Left lung (tissue), 10 donors: Measurements from ENCODE around the gene CACYBP. TPM values are rescaled to one million over a fixed set of nuclear protein-coding genes. Genes with fewer than 3 reads are reported as not detected.
A peak's percentile ranks its signal among the peaks of the same experiment; 100 is the strongest.

ENCODE experiments used
- ATAC-seq: fragments of 200-7000 bp; cut with Tn5 transposase; one replicate; pipeline ENCODE4 v1.9.1; 2020; ENCODE audit warnings: moderate library complexity
- DNase-seq, 4 donors: peaks; one replicate each; pipeline ENCODE4 v3.0.0-alpha.2; 2013 to 2020
- H3K27ac ChIP-seq, 2 donors: fragments of 200-600 bp; sonication (generic) in 1 of 2; one replicate each; pipeline versions ENCODE4 v1.5.0 to v1.8.0; 2020 to 2021
- H3K27me3 ChIP-seq, 2 donors: fragments of 200-600 bp; sonication (generic) in 1 of 2; one replicate each; pipeline versions ENCODE4 v1.5.0 to v1.8.0; 2020 to 2021
- H3K36me3 ChIP-seq, 2 donors: fragments of 200-600 bp; sonication (generic) in 1 of 2; one replicate each; pipeline versions ENCODE4 v1.5.0 to v1.8.0; 2020 to 2021
- H3K4me1 ChIP-seq, 2 donors: fragments of 200-600 bp; one replicate each; pipeline ENCODE4 v1.8.0; 2021
- H3K4me3 ChIP-seq, 2 donors: fragments of 200-600 bp; sonication (generic) in 1 of 2; one replicate each; pipeline versions ENCODE4 v1.5.0 to v1.8.0; 2020 to 2021; ENCODE audit warnings: mild to moderate bottlenecking in 1 of 2
- H3K9me3 ChIP-seq, 2 donors: fragments of 200-600 bp; sonication (generic) in 1 of 2; one replicate each; pipeline versions ENCODE4 v1.5.0 to v1.8.0; 2020 to 2021
- intact Hi-C, 2 donors: fragments of 100-400 bp; cut with DNase I; formaldehyde crosslinking; loops; one replicate each; pipeline versions ENCODE4 v1.11.2 to v1.14.2; 2022
- polyA plus RNA-seq, 6 donors: library from polyadenylated mRNA; unstranded; fragments of 120-200 nt; gene quantifications; one replicate each; pipeline ENCODE4 v1.2.1, GENCODE V29; 2013; ENCODE audit not compliant: insufficient read length in 6 of 6
- total RNA-seq, 2 donors: library from RNA; stranded (reverse); fragmentation: NEBNext Ultra II Directional; extraction: Animal tissue kit (Norgen Biotek cat#: 25700); gene quantifications; one replicate each; pipeline ENCODE4 v1.2.1, GENCODE V29; 2021
- TF ChIP-seq, protein P1 (sequence below), 2 donors: fragments of 200-600 bp; sonication (generic) in 1 of 2; IDR thresholded peaks; one replicate each; pipeline versions ENCODE4 v1.5.0 to v1.8.0; 2021; ENCODE audit warnings: antibody characterized with exemption in 2 of 2
- donor health status: DM: no; HTN: yes; CAD: no.
- donor health status: DM: no; HTN: no; CAD: no.

CACYBP gene
- total and polyA plus RNA-seq, 8 donors: 69.4 to 136 (median 124) TPM

DNA sequence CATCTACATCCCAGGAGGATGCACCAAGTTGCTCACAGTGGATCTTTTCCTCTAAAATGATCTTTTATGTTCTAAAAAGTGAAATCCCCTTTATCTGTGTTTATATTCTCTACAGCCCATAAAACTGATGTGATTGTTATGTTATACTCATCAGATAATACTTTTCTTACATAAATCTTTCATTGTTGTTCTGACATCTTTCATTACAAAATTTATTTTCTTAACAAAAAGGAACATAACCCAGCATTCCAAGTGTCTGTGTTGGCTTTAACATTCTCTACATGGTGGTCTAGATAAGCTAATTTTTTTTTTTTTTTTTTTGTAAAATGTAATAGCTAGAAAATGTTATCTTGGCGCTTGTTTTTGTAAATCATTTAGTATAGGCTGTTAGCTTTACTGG, 8.3 kb upstream of the CACYBP start:
- no peaks in the 10 kb centered on the region for H3K9me3 ChIP-seq
- TF ChIP-seq, protein P1, sequence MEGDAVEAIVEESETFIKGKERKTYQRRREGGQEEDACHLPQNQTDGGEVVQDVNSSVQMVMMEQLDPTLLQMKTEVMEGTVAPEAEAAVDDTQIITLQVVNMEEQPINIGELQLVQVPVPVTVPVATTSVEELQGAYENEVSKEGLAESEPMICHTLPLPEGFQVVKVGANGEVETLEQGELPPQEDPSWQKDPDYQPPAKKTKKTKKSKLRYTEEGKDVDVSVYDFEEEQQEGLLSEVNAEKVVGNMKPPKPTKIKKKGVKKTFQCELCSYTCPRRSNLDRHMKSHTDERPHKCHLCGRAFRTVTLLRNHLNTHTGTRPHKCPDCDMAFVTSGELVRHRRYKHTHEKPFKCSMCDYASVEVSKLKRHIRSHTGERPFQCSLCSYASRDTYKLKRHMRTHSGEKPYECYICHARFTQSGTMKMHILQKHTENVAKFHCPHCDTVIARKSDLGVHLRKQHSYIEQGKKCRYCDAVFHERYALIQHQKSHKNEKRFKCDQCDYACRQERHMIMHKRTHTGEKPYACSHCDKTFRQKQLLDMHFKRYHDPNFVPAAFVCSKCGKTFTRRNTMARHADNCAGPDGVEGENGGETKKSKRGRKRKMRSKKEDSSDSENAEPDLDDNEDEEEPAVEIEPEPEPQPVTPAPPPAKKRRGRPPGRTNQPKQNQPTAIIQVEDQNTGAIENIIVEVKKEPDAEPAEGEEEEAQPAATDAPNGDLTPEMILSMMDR (IDR thresholded peaks at IDR 0.05): no peak
- intact Hi-C loops: no loop called here
- H3K36me3 ChIP-seq: no peaks in the 10 kb centered on the region
- no peaks in the 10 kb centered on the region for H3K27me3 ChIP-seq
- no peak for DNase-seq
- no peak overlapping the region for H3K4me3 ChIP-seq
- peaks cover 0 to 12% of the 10 kb centered on the region in 2 donors for H3K4me1 ChIP-seq
- H3K27ac ChIP-seq: no peak overlapping the region
- ATAC-seq: no peak

DNA sequence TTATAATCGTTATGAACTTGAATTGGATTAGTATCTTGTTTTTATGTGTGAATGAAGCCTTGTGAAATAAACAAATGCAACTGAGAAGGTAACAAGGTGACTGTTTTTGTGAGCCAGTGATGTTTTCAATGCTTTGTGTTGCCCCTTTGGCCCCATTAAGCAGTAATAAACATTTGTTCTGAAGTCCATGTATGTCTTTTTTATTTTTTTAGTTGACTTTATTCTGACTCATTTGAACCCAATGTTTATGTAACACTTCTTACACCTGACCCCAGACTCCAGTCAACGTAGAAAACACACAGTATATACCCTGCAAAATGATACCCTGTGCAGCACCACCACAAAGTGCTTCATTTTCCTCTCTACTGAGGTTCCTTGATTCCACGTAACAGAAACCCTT, 4.6 kb upstream of the CACYBP start:
- Histone ChIP-seq H3K4me3 (no peak overlapping the region), H3K27me3 (no peaks in the 10 kb centered on the region), H3K27ac (no peak overlapping the region), H3K9me3 (no peaks in the 10 kb centered on the region), H3K4me1 (peaks cover 5 to 12% of the 10 kb centered on the region in 2 donors), H3K36me3 (no peaks in the 10 kb centered on the region)
- no peak for DNase-seq
- no peak for ATAC-seq
- intact Hi-C loops: no loop called here
- TF ChIP-seq, protein P1 (IDR thresholded peaks at IDR 0.05): no peak

GRCh38 chr1:174995916-174996315, 3.8 kb upstream of the CACYBP start:
- TF ChIP-seq, protein P1 (IDR thresholded peaks at IDR 0.05): no peak
- intact Hi-C loops: no loop called here
- ATAC-seq: no peak
- peak in 1 of 4 donors; percentile 26 for DNase-seq
- Histone ChIP-seq H3K27ac (no peak overlapping the region), H3K4me1 (peaks cover 5 to 14% of the 10 kb centered on the region in 2 donors), H3K36me3 (no peaks in the 10 kb centered on the region), H3K27me3 (no peaks in the 10 kb centered on the region), H3K4me3 (no peak overlapping the region), H3K9me3 (no peaks in the 10 kb centered on the region)

GRCh38 chr1:174996476-174996875, 3.3 kb upstream of the CACYBP start:
- TF ChIP-seq, protein P1 (IDR thresholded peaks at IDR 0.05): no peak
- no peaks in the 10 kb centered on the region for H3K36me3 ChIP-seq
- ATAC-seq: no peak
- intact Hi-C loops: no loop called here
- no peaks in the 10 kb centered on the region for H3K27me3 ChIP-seq
- H3K4me3 ChIP-seq: no peak overlapping the region
- no peaks in the 10 kb centered on the region for H3K9me3 ChIP-seq
- H3K4me1 ChIP-seq: peaks cover 9 to 19% of the 10 kb centered on the region in 2 donors
- H3K27ac ChIP-seq: no peak overlapping the region
- DNase-seq: no peak

- TF ChIP-seq, protein P1 (IDR thresholded peaks at IDR 0.05): no peak
- no peak overlapping the region for H3K27ac ChIP-seq
- H3K27me3 ChIP-seq: no peaks in the 10 kb centered on the region
- no peak for DNase-seq
- peaks cover 12 to 25% of the 10 kb centered on the region in 2 donors for H3K4me1 ChIP-seq
- no peaks in the 10 kb centered on the region for H3K9me3 ChIP-seq
- H3K36me3 ChIP-seq: no peaks in the 10 kb centered on the region
- no peak for ATAC-seq
- no peak overlapping the region for H3K4me3 ChIP-seq
- intact Hi-C loops: no loop called here
Observed at GRCh38 chr1:174997041-174997440, 2.7 kb upstream of the CACYBP start.
